ENCODE measurements around the gene SIDT1.

DNA sequence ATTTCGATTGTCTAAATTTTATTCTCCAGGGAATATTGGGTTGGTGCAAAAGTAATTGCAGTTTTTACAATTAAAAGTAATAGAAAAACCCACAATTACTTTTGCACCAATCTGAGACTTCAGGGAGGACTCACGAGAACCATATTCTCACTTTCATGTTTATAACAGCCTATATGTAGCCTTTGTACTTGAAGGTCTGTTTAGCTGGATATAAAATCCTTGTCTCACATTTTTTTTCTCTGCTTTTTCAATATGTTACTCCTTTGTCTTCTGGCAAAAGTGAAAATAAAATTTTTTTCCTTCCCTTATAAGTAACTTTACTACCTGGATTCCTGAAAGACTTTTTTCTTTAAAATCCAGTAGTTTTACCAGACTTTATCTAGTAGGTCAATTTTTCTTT, 9.2 kb downstream of the SIDT1 start:
- TF ChIP-seq POLR2A (IDR thresholded peaks at IDR 0.05; ENCODE audit: low read length) = no peak
- TF ChIP-seq GATA1 (IDR thresholded peaks at IDR 0.05; ENCODE audit: low read depth, low read length) = no peak

Data from erythroblast (primary cell).